RWPE1 (cell line): ENCODE data around the gene KLF7.

ENCODE experiments used
- CTCF ChIA-PET: fragments of 350-600 bp; sonication (Branson Sonifier 250); formaldehyde crosslinking; extraction: SDS; loops from one replicate; lab custom pipeline; 2021; lab: Yijun Ruan, JAX
- POLR2A ChIA-PET: fragments of 400-600 bp; formaldehyde crosslinking; extraction: SDS; loops from one replicate; lab custom pipeline; 2020; ENCODE audit warnings: antibody characterized with exemption; ENCODE audit not compliant: low non-redundant PET; lab: Yijun Ruan, JAX
- DNase-seq: peaks from one replicate; pipeline ENCODE4 v3.0.0; 2012; ENCODE audit warnings: low spot score
- H3K27ac ChIP-seq: fragments of 450-650 bp; 2 replicates; pipeline ENCODE4 v1.5.1; 2017
- TF ChIP-seq, protein P1 (sequence below): fragments of 450-650 bp; conservative IDR thresholded peaks from 2 replicates; pipeline ENCODE4 v1.5.1; 2017; ENCODE audit warnings: low read depth, mild to moderate bottlenecking

KLF7 gene

DNA sequence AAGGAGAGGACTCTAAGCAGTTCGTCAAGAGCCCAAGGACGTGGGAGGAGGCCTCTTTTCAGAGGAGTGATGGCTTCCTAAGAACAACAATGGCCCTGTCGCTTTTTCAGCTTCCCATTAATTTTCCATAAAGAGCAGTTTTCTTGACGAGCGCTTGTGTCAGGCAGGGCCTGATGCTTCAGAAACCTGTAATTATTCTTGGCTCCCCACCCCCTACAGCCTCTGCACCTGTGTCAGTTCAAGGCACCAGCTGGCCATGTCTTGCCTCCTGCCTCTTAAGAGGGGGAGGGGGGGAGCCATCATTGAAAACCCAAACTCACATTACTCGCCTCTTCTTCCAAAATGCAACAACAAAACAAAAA lies 32.3 kb downstream of the KLF7 start:
- POLR2A ChIA-PET = no interaction called here
- DNase-seq = no peak
- TF ChIP-seq, protein P1, sequence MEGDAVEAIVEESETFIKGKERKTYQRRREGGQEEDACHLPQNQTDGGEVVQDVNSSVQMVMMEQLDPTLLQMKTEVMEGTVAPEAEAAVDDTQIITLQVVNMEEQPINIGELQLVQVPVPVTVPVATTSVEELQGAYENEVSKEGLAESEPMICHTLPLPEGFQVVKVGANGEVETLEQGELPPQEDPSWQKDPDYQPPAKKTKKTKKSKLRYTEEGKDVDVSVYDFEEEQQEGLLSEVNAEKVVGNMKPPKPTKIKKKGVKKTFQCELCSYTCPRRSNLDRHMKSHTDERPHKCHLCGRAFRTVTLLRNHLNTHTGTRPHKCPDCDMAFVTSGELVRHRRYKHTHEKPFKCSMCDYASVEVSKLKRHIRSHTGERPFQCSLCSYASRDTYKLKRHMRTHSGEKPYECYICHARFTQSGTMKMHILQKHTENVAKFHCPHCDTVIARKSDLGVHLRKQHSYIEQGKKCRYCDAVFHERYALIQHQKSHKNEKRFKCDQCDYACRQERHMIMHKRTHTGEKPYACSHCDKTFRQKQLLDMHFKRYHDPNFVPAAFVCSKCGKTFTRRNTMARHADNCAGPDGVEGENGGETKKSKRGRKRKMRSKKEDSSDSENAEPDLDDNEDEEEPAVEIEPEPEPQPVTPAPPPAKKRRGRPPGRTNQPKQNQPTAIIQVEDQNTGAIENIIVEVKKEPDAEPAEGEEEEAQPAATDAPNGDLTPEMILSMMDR = no peak
- CTCF ChIA-PET = no interaction called here
- peak overlapping the region; percentile 62 for H3K27ac ChIP-seq

- DNase-seq = no peak
- TF ChIP-seq, protein P1 = no peak
- POLR2A ChIA-PET = no interaction called here
- CTCF ChIA-PET = interaction anchor here (0.6 to 0.7 kb wide), 2 partner anchors 126 to 277 kb away, joined by 3 read pairs; no protein-coding TSS in a partner anchor
- no peak overlapping the region for H3K27ac ChIP-seq
Observed at GRCh38 chr2:207132019-207132418, 33.7 kb downstream of the KLF7 start.

GRCh38 chr2:207131594-207131993 lies 34.2 kb downstream of the KLF7 start:
- no peak for DNase-seq
- TF ChIP-seq, protein P1 = no peak
- no peak overlapping the region for H3K27ac ChIP-seq
- POLR2A ChIA-PET = no interaction called here
- CTCF ChIA-PET = interaction anchor here (0.6 to 0.7 kb wide), 2 partner anchors 126 to 277 kb away, joined by 3 read pairs; no protein-coding TSS in a partner anchor

DNA sequence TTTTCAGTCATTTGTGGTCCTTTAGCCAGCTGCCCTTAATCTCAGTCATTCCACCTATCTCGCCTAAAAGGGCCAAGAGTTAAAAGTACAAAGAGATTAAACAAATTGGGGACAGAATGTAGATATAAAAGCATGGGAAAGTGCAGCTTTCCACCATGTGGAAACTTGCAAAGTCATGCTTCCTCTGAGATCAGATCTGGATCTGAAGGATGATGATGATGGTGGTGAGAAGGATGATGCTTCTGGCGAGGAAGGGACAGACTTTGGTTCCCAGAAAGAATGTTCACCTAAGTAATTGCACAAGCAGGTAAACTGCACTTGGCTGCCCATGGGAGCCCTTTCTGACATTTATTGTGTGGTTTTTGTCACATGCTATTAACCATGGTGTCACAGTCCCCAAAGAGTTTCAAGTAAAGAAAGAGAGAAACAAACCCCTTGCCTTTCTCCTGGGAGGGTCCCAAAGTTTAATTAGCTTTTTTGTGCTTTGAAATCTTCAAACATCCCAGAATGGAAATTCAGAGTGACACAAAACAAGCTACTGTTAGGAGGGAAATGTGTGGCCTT lies 34.7 kb downstream of the KLF7 start:
- H3K27ac ChIP-seq = no peak overlapping the region
- DNase-seq = no peak
- POLR2A ChIA-PET = no interaction called here
- TF ChIP-seq, protein P1 = no peak
- CTCF ChIA-PET = no interaction called here

DNA sequence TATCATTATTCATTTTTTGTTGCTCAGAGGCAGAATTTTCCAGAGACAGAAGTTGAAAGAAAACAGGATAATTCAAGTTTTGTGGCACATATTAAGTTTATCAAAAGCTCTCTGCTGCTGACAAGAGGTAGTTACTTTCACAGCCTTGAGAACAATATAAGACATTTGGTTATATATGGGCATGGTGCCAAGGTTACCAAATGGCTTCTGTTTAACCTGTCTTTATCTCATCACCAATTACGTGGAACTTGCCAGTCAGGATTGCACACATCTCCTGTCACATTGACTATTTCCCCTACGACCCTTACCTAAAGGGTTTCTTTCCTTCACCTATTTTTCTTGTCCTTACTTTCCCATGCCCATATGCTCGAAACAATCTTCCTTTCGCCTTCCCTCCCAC lies 35.9 kb downstream of the KLF7 start:
- TF ChIP-seq, protein P1 = no peak
- ChIA-PET POLR2A (no interaction called here), CTCF (no interaction called here)
- H3K27ac ChIP-seq = no peak overlapping the region
- DNase-seq = no peak

DNA sequence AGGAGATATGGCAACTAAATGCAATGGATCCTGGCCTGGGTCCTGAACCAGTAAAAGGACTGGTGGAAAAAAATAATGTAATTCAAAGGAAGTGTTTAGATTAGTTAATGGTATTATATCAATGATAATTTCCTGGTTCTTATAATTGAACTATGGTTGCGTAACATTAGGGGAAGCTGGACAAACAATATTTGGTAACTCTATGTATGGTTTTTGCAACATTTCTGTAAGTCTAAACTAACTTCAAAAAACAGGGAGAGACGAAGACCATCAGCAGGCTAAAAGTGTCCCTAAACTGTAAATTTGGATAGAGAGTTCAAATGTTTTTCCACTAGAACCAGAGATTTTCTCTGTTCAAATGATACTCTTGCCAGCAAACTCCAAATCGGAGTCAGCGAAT lies 36.9 kb downstream of the KLF7 start:
- H3K27ac ChIP-seq = no peak overlapping the region
- TF ChIP-seq, protein P1 = no peak
- no peak for DNase-seq
- CTCF ChIA-PET = interaction anchor here (1.0 kb wide), 1 partner anchor 13 kb away, joined by 3 read pairs; no protein-coding TSS in a partner anchor
- POLR2A ChIA-PET = no interaction called here
